ENCODE measurements around the gene MPZL1.
A peak's percentile ranks its signal among the peaks of the same experiment; 100 is the strongest.

The MPZL1 gene

DNA sequence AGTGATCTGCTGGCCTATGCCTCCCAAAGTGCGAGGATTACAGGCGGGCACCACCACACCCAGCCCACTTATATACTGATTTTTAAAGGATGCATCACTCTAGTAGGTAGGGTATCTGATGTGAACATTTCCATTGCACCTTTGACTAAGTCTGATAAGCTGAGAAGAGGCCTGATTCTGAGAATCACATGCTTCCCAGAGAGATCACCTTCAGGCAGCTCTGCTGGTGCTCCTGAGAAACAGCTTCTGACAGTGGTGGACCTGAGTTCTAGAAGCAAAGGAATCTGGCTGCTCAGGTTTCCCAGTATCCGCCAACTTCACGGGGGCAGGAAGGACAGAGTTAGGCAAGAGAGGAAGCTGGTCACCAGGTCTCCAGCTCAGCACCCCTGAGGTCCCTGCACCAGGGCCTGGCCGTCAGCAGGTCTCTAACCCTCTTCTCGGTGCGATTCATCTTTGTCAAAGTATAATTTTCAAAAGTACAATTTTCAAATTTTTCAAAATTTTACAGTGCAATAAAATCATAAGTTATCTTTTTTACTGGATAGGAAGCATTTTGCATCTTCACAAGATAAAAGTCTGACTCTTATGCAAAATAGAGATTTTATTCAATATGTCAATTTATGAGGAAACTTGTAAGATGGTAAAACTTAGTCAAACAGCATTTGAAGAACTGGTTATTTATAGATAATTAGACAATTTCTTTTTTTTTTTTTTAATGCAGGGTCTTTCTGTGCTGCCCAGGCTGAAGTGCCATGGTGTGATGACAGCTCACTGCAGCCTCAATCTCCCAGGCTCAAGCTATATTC, 25.8 kb upstream of the MPZL1 start:
- DNase-seq, result no peak

DNA sequence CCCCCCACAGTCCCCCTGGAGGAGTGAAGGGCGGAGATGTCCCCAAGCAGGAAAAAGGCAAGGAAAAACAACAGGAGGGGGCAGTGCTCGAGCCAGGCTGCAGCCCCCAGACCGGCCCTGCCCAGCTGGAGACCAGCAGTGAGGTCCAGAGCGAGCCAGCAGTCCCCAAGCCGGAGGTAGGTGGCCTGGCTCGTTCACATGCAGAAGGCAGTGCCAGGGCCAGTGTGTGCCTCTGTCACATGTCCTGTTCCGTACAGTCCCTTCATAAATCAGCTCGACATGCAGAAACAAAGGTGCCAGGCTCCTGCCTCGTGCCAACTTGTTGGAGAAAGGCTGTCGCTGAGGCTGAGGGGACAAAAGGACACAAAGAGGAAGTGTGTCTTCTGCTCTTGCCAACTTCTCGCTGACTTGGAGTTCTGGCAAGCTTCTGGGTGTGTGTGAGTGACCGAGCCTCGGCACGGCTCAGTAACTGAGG, 24.1 kb upstream of the MPZL1 start:
- DNase-seq, result no peak

DNA sequence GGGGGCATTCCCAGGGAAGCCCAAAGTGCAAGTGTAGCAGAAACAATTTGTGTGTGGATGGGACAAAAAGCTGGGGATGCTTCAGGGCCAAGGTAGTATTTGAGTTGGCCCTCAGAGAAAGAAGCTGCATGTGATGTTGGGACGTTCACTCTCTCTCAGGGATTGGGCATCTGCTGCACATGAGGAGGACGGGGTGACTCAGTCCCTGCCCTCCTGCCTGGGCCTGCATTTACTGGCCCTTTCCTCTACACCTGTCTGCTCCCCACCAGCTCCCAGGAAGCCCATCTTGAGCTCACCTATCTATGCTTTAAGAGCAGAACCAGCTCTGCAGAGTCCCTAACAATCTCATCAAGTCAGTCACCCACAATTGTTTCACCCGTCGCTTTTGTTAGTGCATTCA, 23.5 kb upstream of the MPZL1 start:
- no peak for DNase-seq

DNA sequence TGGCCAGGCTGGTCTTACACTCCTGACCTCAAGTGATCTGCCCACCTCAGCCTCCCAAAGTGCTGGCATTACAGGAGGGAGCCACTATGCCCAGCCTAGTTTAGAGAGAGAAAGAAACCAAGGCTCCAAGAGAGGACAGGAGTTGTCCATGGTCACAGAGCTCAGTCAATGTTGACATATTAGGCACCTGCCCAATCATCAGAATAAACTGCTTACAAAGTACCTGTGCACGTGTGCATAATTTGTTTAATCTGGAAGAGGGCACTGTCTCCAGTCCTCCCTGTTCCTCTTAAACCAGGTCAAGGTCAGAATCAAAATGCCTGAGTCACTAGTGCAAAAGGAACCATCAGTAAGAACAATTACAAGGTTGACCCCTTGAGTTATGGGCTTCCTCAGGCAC, 20.3 kb upstream of the MPZL1 start:
- DNase-seq, result no peak

DNA sequence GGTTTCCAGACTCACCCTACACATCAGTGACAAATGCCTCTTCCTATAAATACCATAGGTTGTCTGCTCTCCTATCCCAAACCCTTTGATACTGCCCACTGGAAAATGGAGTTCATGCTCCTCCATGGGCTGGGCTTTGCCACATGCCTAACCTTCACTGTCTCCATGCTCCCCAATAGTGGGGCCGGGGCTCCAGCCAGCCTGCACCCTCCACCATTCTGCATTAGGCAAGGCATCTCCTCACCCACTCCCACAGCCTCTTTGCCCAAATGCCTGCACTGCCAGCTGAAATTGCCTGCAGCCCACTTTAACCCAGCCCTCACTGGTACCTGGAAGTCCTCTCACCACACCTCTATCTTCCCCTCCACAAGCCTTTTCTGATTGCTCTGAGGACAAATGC, 18.2 kb upstream of the MPZL1 start:
- no peak for DNase-seq

DNA sequence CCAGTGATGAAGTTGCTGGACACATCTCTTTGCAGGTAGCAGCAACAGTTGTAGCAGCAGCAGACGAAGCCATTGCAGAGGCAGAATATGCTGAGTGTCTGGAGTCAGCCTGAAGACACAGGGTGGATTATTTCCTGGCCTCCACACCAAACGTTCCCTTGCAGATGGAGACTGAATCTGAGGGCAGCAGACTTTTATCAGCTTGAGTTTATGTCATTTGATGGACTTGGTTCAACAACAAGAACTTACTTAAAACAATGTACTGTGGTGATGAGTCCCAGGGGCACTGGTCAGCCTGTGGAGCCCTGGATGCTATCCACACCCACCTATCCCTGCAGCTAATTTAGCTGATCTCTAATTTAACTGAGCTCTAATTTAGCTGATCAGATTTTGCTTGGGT, 17.1 kb upstream of the MPZL1 start:
- DNase-seq, result no peak

DNA sequence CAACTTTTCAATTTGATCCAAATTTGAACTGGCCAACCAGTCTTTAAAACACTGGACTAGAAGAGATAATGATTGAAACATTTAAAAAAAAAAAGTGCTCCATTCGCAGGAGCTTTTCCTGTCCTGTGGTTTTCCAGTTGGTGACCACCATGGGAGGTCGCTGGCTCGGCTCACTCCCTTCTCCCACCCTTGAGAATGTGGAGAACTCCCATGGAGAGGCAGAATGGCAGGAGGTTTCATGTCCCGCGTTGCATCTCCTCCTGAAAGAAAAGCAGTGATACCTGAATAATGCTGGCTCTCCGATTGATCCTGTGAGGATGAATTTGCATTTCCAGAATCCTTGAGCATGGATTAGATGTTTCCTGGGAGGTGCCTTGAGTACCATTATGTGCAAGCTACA, 16.5 kb upstream of the MPZL1 start:
- no peak for DNase-seq

DNA sequence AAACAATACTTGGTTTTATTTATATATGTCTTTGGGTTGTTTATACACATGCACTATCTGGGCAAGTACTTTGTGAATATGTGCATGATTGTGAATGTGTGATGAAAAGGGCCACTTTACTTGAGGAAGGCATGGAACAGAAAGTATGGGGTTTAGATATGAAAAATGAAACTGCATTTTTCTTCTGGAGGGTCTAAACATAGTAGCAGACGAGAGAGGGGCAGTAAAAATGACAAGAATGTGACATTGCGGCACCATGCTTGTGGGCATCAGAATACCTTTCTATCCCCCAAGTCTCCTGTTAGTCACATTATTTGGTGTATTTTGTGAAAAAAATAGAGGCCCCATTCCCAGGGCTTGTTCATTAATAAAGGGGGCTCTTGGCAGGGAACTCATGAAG, 15.4 kb upstream of the MPZL1 start:
- DNase-seq, result no peak

DNA sequence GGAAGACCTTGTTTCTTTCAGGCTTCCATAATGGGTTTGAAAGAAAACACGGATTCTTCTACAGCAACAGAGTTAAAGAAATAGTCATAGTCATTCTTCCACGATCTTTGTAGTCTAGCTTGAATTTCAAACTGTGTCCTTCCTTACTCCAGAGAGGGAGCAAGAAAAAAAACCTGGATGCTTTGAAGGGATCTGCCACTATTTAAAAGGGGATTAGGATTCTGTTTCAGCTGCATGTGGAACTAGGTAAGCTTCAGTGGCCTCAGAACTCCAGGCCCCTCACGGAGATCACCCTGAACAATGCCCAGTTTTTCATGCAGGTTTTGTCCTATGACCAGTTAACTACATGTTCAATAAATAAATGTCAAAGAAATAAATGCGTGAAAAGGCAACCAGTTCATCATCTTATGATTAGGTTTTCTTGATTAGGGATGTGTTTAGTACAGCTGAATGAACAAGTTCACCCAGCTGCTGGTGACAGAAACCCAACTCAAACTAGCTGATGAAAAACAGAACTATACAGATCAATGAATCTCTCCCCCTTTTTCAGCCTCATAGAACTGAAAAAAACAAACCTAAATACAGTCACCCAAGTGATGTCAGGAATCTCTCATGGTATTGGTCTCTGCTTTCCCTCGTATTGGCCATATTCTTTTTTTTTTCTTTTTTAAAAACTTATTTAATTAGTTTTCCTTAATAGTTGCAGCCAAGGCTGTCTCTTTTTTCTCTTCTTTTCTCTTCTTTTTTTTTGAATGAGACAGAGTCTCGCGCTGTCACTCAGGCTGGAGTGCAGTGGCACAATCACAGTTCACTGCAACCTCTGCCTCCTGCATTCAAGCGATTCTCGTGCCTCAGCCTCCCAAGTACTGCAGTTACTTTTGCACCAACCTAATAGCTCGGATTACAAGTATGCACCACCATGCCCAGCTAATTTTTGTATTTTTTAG, 14.6 kb upstream of the MPZL1 start:
- DNase-seq, result no peak

DNA sequence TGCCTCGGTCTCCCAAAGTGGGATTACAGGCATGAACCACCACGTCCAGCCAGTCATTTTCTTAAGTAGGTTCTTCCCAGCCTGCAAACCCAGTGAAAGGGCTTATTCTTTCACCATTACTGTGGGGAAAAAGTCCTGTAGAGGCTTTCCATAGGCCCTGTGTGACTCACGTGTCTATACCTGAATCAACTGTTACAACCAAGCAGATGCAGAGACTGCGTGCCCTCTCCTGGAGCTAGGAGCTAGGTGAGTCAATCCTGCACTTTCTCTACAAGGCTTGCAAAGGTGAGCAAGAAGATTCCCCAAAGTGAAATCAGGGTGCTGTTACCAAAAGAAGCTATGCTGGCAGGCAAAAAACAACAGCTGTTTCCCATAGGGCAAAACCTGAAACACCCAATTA, 13.8 kb upstream of the MPZL1 start:
- DNase-seq, result no peak

DNA sequence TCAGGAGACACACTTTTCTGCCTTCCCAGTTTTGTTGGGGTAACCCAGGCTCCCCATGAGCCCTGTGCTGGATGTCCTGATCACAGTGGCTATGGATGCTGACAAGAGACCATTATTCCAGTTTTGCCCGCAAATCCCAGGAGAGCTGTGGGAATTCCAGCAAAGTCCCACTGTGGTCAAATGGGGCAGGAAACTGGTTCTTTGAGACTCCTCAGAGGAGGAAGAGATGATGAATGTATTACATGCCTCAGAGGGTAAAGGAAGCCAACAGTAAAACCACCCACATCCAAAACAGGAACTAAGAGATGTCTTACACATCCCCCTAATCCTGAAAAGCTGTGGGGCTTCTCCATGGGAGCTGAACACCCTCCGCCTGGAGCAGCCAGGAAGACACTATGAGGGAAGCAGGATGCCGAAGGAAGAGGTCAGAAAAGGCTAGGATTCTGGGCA, 12.8 kb upstream of the MPZL1 start:
- DNase-seq, result no peak

DNA sequence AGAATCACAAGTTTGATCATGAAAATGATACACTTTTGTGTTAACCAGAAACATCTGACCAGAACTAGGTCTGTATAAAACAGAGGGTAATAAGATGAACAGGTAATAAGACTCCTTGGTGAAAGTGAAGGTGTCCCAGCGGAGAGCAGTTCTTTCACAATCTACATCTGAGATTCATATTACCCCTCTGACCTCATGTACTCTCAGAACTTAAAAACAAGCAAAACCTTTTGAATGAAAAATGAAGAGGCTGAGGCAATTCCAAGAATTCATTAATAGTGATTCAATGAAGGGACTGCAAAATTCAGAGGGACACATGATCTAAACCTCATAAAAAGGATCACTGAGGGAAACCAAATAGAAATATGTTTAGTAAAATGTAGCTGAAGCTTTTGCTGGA, 10.9 kb upstream of the MPZL1 start:
- DNase-seq, result no peak

DNA sequence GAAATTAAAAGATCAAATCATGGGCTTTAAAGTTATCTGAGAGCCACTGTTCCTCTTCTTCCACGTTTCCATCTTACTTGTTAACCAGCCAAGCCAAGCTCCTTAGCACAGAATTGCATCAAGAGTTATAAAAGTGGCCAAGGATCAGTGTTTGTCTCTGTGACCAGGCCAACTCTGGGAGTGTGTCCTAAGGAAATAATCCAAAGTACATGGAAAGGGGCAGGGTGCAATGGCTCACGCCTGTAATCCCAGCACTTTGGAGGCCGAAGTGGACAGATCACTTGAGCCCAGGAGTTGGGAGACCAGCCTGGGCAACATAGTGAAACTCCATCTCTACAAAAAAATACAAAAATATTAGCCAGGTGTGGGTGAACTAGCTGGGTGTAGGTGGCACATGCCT, 10.0 kb upstream of the MPZL1 start:
- DNase-seq, result no peak

DNA sequence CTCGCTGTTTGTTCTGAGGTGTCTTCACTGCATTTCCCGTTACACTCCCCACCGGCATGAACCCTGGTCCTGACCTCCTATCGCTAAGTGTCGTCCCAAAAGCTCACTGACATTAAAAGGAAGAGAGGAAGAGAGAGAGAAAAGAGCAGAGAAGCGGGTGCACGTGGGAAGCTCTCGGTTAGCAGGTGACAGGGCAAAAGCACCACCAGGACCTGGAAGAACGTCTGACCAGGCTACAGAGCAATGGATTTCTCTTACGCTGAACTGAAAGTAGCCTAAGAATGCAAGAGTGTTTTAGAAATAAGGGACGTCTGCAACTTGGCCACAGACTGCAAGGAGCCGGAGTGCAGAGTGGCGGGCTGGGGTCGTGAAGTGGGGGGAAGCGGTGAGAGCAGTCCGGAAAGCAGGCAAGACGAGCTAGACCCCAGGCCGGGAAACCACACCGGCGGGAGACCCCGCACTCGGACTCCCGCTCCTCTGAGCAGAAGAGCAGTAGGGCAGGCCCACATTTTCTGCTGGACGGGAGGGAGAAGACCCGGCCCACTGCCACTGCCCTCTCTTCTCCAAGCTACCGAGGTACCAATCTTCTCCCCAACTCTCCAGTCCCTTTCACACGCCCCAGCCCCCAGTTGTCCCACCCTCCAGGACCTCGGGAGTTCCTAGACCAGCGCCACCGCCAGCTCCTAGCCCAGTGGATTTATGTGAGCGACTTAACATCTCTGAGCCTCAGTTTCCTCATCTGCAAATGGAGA, 8.3 kb upstream of the MPZL1 start:
- DNase-seq, result no peak

DNA sequence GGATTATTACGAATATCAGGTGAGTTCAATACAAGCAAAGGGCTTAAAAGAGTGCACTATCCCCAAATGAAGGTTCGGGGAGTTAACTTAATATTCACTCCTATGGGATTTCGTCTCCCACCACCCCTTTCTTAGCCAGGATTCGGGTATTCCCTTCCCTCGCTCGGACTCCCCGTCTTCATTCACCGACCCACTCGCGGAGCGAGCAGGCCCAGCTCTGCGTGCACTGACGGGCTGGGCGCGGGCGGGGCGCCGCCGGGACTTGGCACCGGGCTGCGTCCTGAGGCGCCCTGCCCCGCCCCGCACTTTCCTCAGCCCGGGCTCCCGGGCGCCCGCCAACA, 7.7 kb upstream of the MPZL1 start:
- DNase-seq, result peak; percentile 80

DNA sequence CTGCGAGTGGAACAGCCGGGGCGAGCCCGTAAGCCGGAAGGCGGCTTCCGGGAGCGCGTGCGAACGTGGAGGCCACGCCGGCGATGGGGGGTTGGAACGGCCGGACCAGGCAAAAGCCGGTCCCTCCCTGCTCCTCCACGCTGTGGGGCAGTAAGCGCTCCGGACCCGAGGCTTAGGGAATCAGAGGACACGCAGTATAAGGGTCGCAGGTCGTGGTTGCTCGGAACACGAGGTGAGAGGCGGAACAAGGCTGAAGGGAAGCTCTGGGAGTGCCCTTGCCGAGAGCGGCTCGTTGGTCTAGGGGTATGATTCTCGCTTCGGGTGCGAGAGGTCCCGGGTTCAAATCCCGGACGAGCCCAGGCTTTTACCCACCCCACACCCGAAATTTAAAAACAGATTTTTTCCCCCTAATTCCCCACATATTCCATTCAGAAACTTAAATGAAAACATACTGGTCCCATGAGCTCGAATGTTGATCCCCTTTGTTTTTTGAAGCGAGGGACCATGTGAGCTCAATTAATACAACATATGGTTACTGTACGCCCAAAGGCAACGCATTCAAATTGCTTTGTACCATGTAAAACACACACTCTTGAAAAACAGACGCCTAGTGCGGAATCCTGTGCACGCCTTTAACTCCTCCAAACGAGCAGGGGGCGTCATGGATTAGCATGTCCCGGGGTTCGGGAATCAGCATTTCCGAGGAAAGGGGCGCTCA, 7.2 kb upstream of the MPZL1 start:
- DNase-seq, result peak; percentile 91

DNA sequence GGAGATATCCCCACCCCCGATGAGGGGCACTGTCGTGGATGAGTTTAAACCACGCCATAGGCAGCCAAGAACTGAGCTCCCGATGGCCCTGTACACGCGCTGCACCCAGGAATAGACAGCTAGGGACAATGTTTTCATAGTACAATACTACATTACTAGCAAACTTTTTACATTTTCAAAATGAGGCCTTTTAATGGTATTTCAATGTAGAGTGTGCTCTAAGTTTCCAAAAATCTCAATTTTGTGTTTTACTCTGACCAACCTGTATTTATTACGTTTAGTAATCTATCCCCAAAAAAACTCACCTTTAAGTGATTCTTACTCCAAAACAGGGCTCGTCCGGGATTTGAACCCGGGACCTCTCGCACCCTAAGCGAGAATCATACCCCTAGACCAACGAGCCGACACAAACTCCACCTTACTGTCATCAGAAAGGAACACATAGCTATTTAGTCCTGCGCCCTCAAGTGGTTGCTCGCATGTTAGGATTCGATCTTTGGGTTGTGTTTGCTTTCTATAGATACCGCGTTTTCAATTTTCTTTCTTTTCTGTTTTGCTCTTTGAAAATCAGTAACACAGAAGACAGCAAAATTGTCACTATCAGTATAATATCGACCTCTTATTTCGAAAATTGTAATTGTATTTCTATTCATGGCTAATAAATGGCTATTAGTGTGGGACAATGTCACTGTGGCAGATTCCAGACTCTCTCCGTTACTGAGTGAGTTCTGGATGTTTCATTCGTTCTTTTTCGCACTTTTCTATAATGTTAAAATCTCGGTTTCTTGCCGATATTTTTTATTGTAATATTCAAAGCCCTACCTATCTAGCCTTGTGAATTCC, 6.4 kb upstream of the MPZL1 start:
- peak; percentile 91 for DNase-seq

DNA sequence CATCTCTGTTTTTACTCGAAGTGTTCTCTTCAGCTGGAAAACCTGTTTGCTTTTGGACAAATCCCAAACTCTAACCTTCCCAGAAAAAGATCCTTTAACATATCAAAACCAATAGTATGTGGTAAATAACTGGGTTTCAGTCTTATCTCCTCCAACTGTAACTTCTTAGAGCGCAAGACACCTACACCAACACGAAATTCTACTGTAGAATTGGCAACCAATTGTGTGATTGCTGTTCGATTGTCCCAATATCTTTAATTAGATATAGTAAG, 5.8 kb upstream of the MPZL1 start:
- no peak for DNase-seq

DNA sequence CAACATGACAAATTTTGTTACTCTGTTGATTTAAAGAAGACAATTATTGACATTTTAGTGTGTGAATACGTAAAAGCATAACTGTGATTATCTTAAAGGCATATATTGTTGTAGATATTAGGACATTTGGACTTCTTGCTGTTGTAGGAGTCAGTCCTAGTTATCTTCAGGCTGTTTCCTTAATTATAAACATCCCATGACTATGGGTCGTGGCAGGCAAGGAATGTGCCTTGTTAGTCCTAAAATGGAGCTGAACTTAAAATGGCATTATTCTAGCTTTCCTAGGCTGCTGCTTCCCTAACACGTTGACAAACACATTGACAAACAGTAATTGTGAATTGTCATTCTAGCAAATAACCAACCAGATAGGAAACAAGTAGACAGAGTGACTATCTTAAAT, 4.4 kb upstream of the MPZL1 start:
- no peak for DNase-seq

DNA sequence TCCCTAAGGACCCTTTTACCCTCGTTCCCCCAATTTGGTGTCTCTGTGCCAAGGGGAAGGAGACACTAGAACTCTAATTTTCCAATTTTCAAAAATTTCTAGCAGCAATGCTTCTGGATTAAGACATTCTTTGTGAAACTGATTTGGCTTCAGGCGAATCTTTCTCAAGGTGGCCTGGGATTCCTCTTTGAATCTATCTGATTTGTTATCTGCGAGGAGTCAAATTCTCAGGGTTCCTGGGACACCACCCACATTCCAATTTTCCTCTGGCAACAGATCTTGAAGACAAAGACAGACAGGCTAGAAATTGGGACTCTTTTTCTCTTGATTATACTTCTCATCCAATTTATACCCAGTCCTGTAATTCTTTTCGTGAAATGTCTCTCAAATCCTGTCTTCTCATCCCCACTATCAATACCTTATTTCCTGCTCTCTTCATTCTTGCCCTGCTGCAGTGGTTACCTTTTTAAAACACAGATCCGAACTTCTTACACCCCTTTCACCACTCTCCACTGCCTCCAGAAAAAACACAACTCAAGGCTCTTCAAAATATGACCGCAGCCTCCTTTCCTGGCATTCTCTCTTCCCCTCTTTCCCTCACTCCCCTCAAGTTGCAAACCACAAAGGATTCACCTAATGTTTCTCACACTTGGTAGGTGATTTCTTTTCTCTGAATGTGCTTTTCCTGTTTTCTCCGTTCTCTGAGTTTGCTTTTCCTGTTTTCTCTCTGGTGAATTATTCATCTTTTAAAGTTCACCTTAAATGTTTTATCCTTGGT, 2.7 kb upstream of the MPZL1 start:
- DNase-seq, result no peak
